Measurements from ENCODE around the gene YAP1.

The YAP1 gene

GRCh38 chr11:102202972-102203371, 92.7 kb downstream of the YAP1 start:
- DNase-seq: no peak

GRCh38 chr11:102204174-102204573, 93.9 kb downstream of the YAP1 start:
- DNase-seq: no peak

- no peak for DNase-seq
Observed at GRCh38 chr11:102205805-102206204, 95.6 kb downstream of the YAP1 start.

GRCh38 chr11:102208835-102209234, 98.6 kb downstream of the YAP1 start:
- DNase-seq: no peak

- DNase-seq: no peak
Observed at GRCh38 chr11:102214623-102215022, 104.4 kb downstream of the YAP1 start.

GRCh38 chr11:102216433-102217075, 106.3 kb downstream of the YAP1 start:
- no peak for DNase-seq

- DNase-seq: no peak
Observed at GRCh38 chr11:102220728-102221467, 110.7 kb downstream of the YAP1 start.

GRCh38 chr11:102223859-102224258, 113.6 kb downstream of the YAP1 start:
- no peak for DNase-seq

- no peak for DNase-seq
Observed at GRCh38 chr11:102225689-102226568, 115.7 kb downstream of the YAP1 start.

GRCh38 chr11:102226702-102227490, 116.6 kb downstream of the YAP1 start:
- no peak for DNase-seq

- no peak for DNase-seq
Observed at GRCh38 chr11:102229510-102230123, 119.4 kb downstream of the YAP1 start.

GRCh38 chr11:102230186-102230585, 119.9 kb downstream of the YAP1 start:
- no peak for DNase-seq

- no peak for DNase-seq
Observed at GRCh38 chr11:102230911-102231310, 120.7 kb downstream of the YAP1 start.

GRCh38 chr11:102234779-102235439, 124.7 kb downstream of the YAP1 start:
- DNase-seq: no peak

- no peak for DNase-seq
Observed at GRCh38 chr11:102237096-102237735, 127.0 kb downstream of the YAP1 start.

GRCh38 chr11:102238391-102238821, 128.2 kb downstream of the YAP1 start:
- no peak for DNase-seq

GRCh38 chr11:102239448-102239847, 129.2 kb downstream of the YAP1 start:
- DNase-seq: no peak

GRCh38 chr11:102239911-102240310, 129.7 kb downstream of the YAP1 start:
- DNase-seq: no peak

- DNase-seq: no peak
Observed at GRCh38 chr11:102240502-102240901, 130.3 kb downstream of the YAP1 start.

- DNase-seq: no peak
Observed at GRCh38 chr11:102241026-102241425, 130.8 kb downstream of the YAP1 start.

- no peak for DNase-seq
Observed at GRCh38 chr11:102243399-102243884, 133.2 kb downstream of the YAP1 start.

All from suppressor macrophage treated with lipopolysaccharide for 4 hours (primary cell).